Islet precursor cell (in vitro differentiated cells): ENCODE measurements around the gene FAM227B.
"Not testable (repeated sequence)": the region's sequence is repeated elsewhere in the genome, so short reads cannot be mapped to it uniquely, and the experiment has no call there.

Experiments used
- DNase-seq: peaks from one replicate; pipeline ENCODE4 v3.0.0-alpha.2; 2018

FAM227B gene

GRCh38 chr15:49492830-49493229 lies 127.8 kb downstream of the FAM227B start:
- no peak for DNase-seq

- no peak for DNase-seq
Observed at GRCh38 chr15:49492151-49492550, 128.5 kb downstream of the FAM227B start.

- no peak for DNase-seq
Observed at GRCh38 chr15:49490966-49491365, 129.7 kb downstream of the FAM227B start.

GRCh38 chr15:49485401-49485800 lies 135.2 kb downstream of the FAM227B start:
- DNase-seq = not testable (repeated sequence)

GRCh38 chr15:49478982-49479381 lies 141.6 kb downstream of the FAM227B start:
- DNase-seq = not testable (repeated sequence)

GRCh38 chr15:49478021-49478420 lies 142.6 kb downstream of the FAM227B start:
- not testable (repeated sequence) for DNase-seq

GRCh38 chr15:49473031-49473430 lies 147.6 kb downstream of the FAM227B start:
- no peak for DNase-seq

- DNase-seq = no peak
Observed at GRCh38 chr15:49472338-49472737, 148.3 kb downstream of the FAM227B start.

- DNase-seq = no peak
Observed at GRCh38 chr15:49471733-49472132, 148.9 kb downstream of the FAM227B start.

- not testable (repeated sequence) for DNase-seq
Observed at GRCh38 chr15:49471248-49471647, 149.4 kb downstream of the FAM227B start.

GRCh38 chr15:49468481-49468839 lies 152.2 kb downstream of the FAM227B start:
- DNase-seq = no peak

GRCh38 chr15:49467746-49468480 lies 152.7 kb downstream of the FAM227B start:
- no peak for DNase-seq

GRCh38 chr15:49466119-49466518 lies 154.5 kb downstream of the FAM227B start:
- DNase-seq = no peak

- DNase-seq = no peak
Observed at GRCh38 chr15:49464522-49464921, 156.1 kb downstream of the FAM227B start.

GRCh38 chr15:49462232-49462844 lies 158.3 kb downstream of the FAM227B start:
- no peak for DNase-seq

GRCh38 chr15:49460411-49460941 lies 160.1 kb downstream of the FAM227B start:
- DNase-seq = no peak

- no peak for DNase-seq
Observed at GRCh38 chr15:49458145-49458544, 162.5 kb downstream of the FAM227B start.

GRCh38 chr15:49456166-49456565 lies 164.5 kb downstream of the FAM227B start:
- DNase-seq = no peak

GRCh38 chr15:49452595-49452994 lies 168.0 kb downstream of the FAM227B start:
- DNase-seq = no peak

- no peak for DNase-seq
Observed at GRCh38 chr15:49441816-49442215, 178.8 kb downstream of the FAM227B start.

- no peak for DNase-seq
Observed at GRCh38 chr15:49441356-49441755, 179.3 kb downstream of the FAM227B start.

- DNase-seq = no peak
Observed at GRCh38 chr15:49439678-49440395, 180.8 kb downstream of the FAM227B start.

GRCh38 chr15:49438962-49439631 lies 181.5 kb downstream of the FAM227B start:
- no peak for DNase-seq
